ENCODE data around the gene ANKRD26.

DNA sequence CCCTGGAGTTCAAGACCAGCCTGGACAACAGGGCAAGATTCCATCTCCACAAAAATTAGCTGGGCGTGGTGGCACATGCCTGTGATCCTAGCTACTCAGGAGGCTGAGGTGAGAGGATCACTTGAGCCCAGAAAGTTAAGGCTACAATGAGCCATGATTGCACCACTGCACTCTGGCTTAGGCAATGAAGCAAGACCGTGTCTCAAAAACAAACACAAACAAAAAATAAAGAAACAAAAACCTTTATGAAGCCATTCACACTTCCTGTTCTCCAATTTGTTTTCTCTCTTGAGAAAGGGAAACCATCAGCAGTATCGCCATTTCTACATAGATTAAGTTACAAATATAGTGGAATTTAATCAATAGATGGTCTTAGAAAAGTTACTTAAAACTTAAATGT is 34.1 kb upstream of the ANKRD26 start:
- TF ChIP-seq POLR2AphosphoS5 (IDR thresholded peaks at IDR 0.05; ENCODE audit: control insufficient read depth, insufficient read depth, low read depth, low read length) (no peak), POLR2A (conservative IDR thresholded peaks at IDR 0.05) (no peak), ELF4 (CRISPR knock-in tag; IDR thresholded peaks at IDR 0.05) (no peak), TOE1 (IDR thresholded peaks at IDR 0.05; ENCODE audit: borderline replicate concordance) (no peak), TOE1 (CRISPR knock-in tag; IDR thresholded peaks at IDR 0.05; ENCODE audit: borderline replicate concordance, low read depth) (no peak), NRF1 (conservative IDR thresholded peaks at IDR 0.05 in 1 of 2, IDR thresholded peaks at IDR 0.05 in 1 of 2) (no peak)
- TF ChIP-seq, protein P1, sequence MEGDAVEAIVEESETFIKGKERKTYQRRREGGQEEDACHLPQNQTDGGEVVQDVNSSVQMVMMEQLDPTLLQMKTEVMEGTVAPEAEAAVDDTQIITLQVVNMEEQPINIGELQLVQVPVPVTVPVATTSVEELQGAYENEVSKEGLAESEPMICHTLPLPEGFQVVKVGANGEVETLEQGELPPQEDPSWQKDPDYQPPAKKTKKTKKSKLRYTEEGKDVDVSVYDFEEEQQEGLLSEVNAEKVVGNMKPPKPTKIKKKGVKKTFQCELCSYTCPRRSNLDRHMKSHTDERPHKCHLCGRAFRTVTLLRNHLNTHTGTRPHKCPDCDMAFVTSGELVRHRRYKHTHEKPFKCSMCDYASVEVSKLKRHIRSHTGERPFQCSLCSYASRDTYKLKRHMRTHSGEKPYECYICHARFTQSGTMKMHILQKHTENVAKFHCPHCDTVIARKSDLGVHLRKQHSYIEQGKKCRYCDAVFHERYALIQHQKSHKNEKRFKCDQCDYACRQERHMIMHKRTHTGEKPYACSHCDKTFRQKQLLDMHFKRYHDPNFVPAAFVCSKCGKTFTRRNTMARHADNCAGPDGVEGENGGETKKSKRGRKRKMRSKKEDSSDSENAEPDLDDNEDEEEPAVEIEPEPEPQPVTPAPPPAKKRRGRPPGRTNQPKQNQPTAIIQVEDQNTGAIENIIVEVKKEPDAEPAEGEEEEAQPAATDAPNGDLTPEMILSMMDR (IDR thresholded peaks at IDR 0.05 in 2 of 3, conservative IDR thresholded peaks at IDR 0.05 in 1 of 3; ENCODE audit: insufficient read depth in 2 of 3, low read depth in 1 of 3, low read length in 3 of 3), result no peak
- TF ChIP-seq, protein P2, sequence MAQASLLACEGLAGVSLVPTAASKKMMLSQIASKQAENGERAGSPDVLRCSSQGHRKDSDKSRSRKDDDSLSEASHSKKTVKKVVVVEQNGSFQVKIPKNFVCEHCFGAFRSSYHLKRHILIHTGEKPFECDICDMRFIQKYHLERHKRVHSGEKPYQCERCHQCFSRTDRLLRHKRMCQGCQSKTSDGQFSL (CRISPR knock-in tag; IDR thresholded peaks at IDR 0.05), result no peak
- TF ChIP-seq, protein P2 (tag; IDR thresholded peaks at IDR 0.05), result no peak

Data from K562 (cell line).